GM18507 (cell line): ENCODE data around the gene FANCM.
"Not testable (repeated sequence)": the region's sequence is repeated elsewhere in the genome, so short reads cannot be mapped to it uniquely, and the experiment has no call there.

Source experiments
- DNase-seq: peaks from one replicate; pipeline ENCODE4 v3.0.0; 2011; ENCODE audit warnings: low read depth; ENCODE audit not compliant: insufficient read length; ENCODE audit errors: extremely low spot score
- FAIRE-seq: peaks from 2 replicates; lab custom pipeline; 2011; peaks lifted over from hg19 to GRCh38; lab: Jason Lieb, UNC

Gene FANCM

GRCh38 chr14:45140661-45141187 is 5.0 kb downstream of the FANCM start:
- DNase-seq, result no peak
- no peak for FAIRE-seq

- DNase-seq, FAIRE-seq: not testable (repeated sequence)
Observed at GRCh38 chr14:45142083-45142482, 6.4 kb downstream of the FANCM start.

DNA sequence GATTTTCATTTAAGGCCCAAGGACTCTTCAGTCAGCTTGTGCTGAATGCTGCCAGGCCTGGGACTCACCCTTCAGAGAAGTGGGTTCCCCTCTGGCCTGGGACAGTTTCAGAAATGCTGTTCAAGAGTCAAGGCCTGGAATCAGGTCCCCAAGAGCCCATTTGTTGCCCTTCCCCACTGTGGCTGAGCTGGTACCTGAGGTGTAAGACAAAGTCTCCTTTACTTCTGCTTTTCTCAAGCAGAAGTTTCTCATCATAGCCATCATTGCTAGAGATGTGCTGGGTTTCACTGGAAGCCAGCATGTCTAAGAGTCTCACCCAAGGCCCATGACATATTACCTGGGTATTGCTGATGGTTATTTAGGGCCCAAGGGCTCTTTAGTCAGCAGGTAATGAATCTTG is 8.9 kb downstream of the FANCM start:
- DNase-seq (no peak), FAIRE-seq (no peak)

GRCh38 chr14:45145214-45145613 is 9.5 kb downstream of the FANCM start:
- DNase-seq, result no peak
- FAIRE-seq, result peak; percentile 38

DNA sequence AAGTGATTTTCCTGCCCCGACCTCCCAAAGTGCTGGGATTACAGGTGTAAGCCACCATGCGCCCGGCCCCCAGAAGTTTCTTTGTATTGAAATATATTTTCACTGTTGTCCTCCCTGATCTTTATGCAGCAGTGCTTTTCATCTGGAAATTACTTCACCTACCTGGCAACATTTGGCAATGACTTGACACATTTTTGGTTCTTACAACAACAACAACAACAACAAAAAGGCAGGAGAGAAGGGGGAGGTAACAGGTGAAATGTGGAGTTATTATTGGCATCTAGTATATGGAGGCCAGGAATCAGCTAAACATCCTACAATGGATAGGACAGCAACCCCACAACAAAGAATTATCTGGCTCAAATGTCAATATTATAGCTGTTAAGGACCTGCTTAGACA is 13.9 kb downstream of the FANCM start:
- FAIRE-seq, result no peak
- no peak for DNase-seq

GRCh38 chr14:45150386-45150890 is 14.7 kb downstream of the FANCM start:
- DNase-seq (no peak), FAIRE-seq (no peak)

DNA sequence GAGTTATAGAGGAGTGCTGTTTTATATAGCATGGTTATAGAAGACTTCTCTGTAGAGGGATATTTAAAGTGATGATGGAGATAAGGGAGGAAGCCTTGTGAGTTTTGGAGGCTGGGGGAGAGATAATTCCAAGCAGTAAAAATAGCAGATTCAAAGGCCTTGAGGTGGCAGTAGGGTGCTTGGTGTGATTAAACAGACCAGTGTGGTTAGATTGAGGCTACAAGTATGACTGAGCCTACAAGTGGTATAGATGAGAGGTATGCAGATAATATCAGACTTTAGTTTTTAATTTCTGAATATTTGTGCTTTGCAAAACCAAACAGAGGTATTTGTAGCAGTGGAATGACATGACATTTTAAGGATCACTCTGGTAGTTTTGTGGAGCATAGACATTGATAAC is 20.3 kb downstream of the FANCM start:
- no peak for DNase-seq
- FAIRE-seq, result no peak

- FAIRE-seq (no peak), DNase-seq (no peak)
Observed at GRCh38 chr14:45169906-45170305, 34.2 kb downstream of the FANCM start.

GRCh38 chr14:45177076-45177475 is 41.3 kb downstream of the FANCM start:
- FAIRE-seq, result no peak
- DNase-seq, result no peak

DNA sequence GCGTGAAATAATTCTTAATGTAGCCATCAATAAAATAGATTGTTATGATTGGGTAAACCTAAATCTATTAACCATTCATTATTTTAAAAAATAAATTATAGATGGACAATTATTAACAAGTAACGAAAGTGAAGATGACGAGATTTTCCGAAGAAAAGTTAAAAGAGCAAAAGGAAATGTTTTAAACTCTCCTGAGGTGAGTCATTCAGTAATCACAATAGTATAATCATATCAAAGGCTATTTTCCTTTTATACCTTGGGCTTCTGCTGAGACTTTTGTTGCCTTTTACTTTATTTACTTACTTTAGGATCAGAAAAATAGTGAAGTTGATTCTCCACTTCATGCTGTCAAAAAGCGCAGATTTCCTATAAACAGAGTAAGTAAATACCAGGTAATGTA is 45.6 kb downstream of the FANCM start:
- DNase-seq (no peak), FAIRE-seq (no peak)

DNA sequence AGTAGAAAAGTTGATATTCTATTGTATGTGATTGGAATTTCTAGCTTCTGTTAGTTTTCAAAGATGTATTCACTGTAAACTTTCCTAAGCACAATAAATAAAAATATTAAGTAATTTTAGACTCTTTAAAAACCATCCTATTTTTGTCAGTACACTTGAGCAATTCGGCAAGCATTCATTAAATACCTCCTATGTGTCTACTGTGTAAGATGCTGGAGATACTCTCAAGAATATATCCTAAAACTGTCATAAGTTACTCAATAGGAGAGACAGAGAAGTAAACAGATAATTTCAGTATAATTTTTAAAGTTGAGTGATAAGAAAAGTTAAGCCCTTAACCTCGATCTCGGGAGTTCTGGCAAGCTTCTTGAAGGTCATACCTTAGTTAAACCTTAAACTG is 46.1 kb downstream of the FANCM start:
- FAIRE-seq (no peak), DNase-seq (no peak)

GRCh38 chr14:45185100-45185814 is 49.5 kb downstream of the FANCM start:
- FAIRE-seq, result no peak
- no peak for DNase-seq

GRCh38 chr14:45194964-45195363 is 59.2 kb downstream of the FANCM start:
- no peak for FAIRE-seq
- DNase-seq, result no peak

- FAIRE-seq (no peak), DNase-seq (no peak)
Observed at GRCh38 chr14:45198551-45198950, 62.8 kb downstream of the FANCM start.

GRCh38 chr14:45199230-45199629 is 63.5 kb downstream of the FANCM start:
- DNase-seq, result no peak
- no peak for FAIRE-seq

- FAIRE-seq (no peak), DNase-seq (no peak)
Observed at GRCh38 chr14:45201905-45202304, 66.2 kb downstream of the FANCM start.

- FAIRE-seq (no peak), DNase-seq (no peak)
Observed at GRCh38 chr14:45204241-45204640, 68.5 kb downstream of the FANCM start.

DNA sequence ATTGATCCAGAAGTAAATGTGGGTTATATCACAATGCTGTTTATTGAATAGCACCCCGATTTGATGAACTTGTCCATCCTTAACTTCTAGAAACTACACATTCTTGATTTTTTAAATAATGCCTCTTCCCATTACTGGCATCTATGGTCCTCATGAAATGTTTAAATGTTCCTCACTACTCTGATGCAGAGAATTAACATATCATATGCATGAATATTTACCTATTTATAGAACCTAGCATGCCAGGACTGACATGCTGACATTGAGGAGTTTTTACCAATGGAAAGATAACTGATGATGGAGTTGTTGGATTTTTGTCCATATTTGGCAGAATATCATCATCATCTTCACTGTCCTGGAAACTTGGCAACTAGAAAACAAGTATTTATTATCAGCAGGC is 74.4 kb downstream of the FANCM start:
- DNase-seq (no peak), FAIRE-seq (no peak)

GRCh38 chr14:45211295-45211694 is 75.6 kb downstream of the FANCM start:
- no peak for FAIRE-seq

GRCh38 chr14:45212231-45212630 is 76.5 kb downstream of the FANCM start:
- FAIRE-seq (no peak), DNase-seq (no peak)

More at GRCh38 chr14:45211295-45211694, 75.6 kb downstream of the FANCM start:
- no peak for DNase-seq

DNA sequence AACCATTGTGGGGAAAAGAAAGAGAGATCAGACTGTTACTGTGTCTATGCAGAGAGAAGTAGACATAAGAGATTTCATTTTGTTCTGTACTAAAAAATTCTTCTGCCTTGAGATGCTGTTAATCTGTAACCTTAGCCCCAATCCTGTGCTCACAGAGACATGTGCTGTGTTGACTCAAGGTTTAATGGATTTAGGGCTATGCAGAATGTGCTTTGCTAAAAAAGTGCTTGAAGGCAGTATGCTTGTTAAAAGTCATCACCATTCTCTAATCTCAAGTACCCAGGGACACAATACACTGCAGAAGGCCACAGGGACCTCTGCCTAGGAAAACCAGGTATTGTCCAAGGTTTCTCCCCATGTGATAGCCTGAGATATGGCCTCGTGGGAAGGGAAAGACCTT is 78.0 kb downstream of the FANCM start:
- FAIRE-seq, result not testable (repeated sequence)

More for the DNA sequence above, 78.0 kb downstream of the FANCM start:
- not testable (repeated sequence) for DNase-seq
